Adrenal gland (tissue), 5 donors: ENCODE results near the gene ZSCAN22.

Experiments
- POLR2A ChIP-seq, 2 donors: fragments of 450-650 bp; IDR thresholded peaks; one replicate each; pipeline ENCODE4 v1.6.1; 2017; ENCODE audit warnings: antibody characterized with exemption in 2 of 2, mild to moderate bottlenecking in 2 of 2, moderate library complexity in 1 of 2
- TF ChIP-seq, protein P1 (sequence below), 6 experiments: fragments of 450-650 bp in 4 of 6; fragments of 200-600 bp in 2 of 6; sonication (generic) in 1 of 6; IDR thresholded peaks; 1 replicate in 5 of 6; 2 replicates in 1 of 6; pipeline versions ENCODE4 v1.5.1 to v1.8.0; 2016 to 2021; ENCODE audit warnings: antibody characterized with exemption in 6 of 6, mild to moderate bottlenecking in 2 of 6, moderate library complexity in 1 of 6
- donor health status: DM: no; HTN: no; CAD: no.

DNA sequence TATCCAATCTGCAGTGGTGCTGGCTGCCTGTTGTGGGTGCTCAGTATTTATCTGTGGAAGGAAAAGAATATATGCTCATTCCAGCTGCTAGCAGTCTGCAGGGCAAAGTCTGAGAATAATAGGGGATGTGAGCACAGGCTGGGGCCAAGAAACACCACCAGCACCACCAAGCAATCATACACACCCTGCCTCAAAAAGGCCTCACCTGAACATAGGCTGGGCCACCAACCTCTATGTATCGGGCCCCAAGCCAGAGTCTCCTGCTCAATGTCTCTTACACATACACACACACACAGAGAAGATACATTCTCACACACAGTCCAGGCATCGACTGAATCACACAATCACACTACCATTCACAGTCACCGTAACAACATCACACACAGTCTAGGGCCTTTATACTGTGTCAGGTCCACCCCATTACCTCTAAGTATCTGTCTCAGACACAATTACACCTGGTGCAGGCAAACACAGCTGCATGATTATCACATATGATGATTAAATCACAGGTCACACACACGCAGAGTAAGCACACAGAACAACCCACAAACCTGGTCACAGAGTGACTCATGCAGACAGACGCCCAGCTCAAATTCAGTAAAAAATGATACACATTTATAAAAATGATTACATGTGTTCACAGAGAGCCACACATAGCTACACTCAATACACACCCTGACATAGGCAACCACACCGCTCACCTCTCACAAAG is 1.3 kb upstream of the ZSCAN22 start:
- no peak for TF ChIP-seq POLR2A (IDR thresholded peaks at IDR 0.05)
- TF ChIP-seq, protein P1, sequence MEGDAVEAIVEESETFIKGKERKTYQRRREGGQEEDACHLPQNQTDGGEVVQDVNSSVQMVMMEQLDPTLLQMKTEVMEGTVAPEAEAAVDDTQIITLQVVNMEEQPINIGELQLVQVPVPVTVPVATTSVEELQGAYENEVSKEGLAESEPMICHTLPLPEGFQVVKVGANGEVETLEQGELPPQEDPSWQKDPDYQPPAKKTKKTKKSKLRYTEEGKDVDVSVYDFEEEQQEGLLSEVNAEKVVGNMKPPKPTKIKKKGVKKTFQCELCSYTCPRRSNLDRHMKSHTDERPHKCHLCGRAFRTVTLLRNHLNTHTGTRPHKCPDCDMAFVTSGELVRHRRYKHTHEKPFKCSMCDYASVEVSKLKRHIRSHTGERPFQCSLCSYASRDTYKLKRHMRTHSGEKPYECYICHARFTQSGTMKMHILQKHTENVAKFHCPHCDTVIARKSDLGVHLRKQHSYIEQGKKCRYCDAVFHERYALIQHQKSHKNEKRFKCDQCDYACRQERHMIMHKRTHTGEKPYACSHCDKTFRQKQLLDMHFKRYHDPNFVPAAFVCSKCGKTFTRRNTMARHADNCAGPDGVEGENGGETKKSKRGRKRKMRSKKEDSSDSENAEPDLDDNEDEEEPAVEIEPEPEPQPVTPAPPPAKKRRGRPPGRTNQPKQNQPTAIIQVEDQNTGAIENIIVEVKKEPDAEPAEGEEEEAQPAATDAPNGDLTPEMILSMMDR (IDR thresholded peaks at IDR 0.05), result no peak
